Astrocyte (in vitro differentiated cells and primary cell): Measurements from ENCODE around the gene SPG21. TPM values are rescaled to one million over a fixed set of nuclear protein-coding genes. Genes with fewer than 3 reads are reported as not detected.

Experiments used
- DNase-seq: peaks from one replicate; pipeline ENCODE4 v3.0.0-alpha.2; 2010; ENCODE audit warnings: low read depth
- FAIRE-seq: peaks from 2 replicates; lab custom pipeline; 2011; peaks lifted over from hg19 to GRCh38; lab: Jason Lieb, UNC
- H2AFZ ChIP-seq: 2 replicates; pipeline ENCODE4 v1.6.0; 2012; ENCODE audit warnings: low read depth, low read length, inconsistent platforms
- H3K27ac ChIP-seq: 2 replicates; pipeline ENCODE4 v1.5.1; 2011; ENCODE audit warnings: low read depth, low read length, inconsistent platforms
- H3K27me3 ChIP-seq: 2 replicates; pipeline ENCODE4 v1.6.0; 2011; ENCODE audit warnings: low read length, inconsistent platforms; ENCODE audit not compliant: insufficient read depth
- H3K36me3 ChIP-seq: 2 replicates; pipeline ENCODE4 v1.5.1; 2011; ENCODE audit warnings: low read length, inconsistent platforms; ENCODE audit not compliant: insufficient read depth
- H3K4me1 ChIP-seq: 2 replicates; pipeline ENCODE4 v1.5.1; 2011; ENCODE audit warnings: low read length, inconsistent platforms; ENCODE audit not compliant: insufficient read depth
- H3K4me2 ChIP-seq: 2 replicates; pipeline ENCODE4 v1.6.0; 2012; ENCODE audit warnings: low read length, inconsistent platforms
- H3K4me3 ChIP-seq: 2 replicates; pipeline ENCODE4 v1.5.1; 2011; ENCODE audit warnings: low read depth, mild to moderate bottlenecking, low read length, inconsistent platforms; ENCODE audit not compliant: insufficient read depth
- H3K79me2 ChIP-seq: 2 replicates; pipeline ENCODE4 v1.6.0; 2012; ENCODE audit warnings: mild to moderate bottlenecking, low read length, inconsistent platforms; ENCODE audit not compliant: insufficient read depth
- H3K9ac ChIP-seq: 2 replicates; pipeline ENCODE4 v1.6.0; 2012; ENCODE audit warnings: mild to moderate bottlenecking, low read length, inconsistent platforms
- H3K9me3 ChIP-seq: 2 replicates; pipeline ENCODE4 v1.5.1; 2012; ENCODE audit warnings: low read depth, mild to moderate bottlenecking, low read length, inconsistent platforms; ENCODE audit not compliant: insufficient read depth
- H4K20me1 ChIP-seq: 2 replicates; pipeline ENCODE4 v1.6.0; 2012; ENCODE audit warnings: low read length, inconsistent platforms; ENCODE audit not compliant: insufficient read depth
- H3K27ac Mint-ChIP-seq: one replicate; pipeline ENCODE4 v1.8.0; 2021; ENCODE audit warnings: mild to moderate bottlenecking, mixed read lengths; ENCODE audit not compliant: unreplicated experiment
- H3K27me3 Mint-ChIP-seq: one replicate; pipeline ENCODE4 v1.8.0; 2021; ENCODE audit warnings: low read depth, mixed read lengths; ENCODE audit not compliant: unreplicated experiment
- H3K36me3 Mint-ChIP-seq: one replicate; pipeline ENCODE4 v1.8.0; 2021; ENCODE audit warnings: low read depth, mixed read lengths; ENCODE audit not compliant: unreplicated experiment
- H3K4me1 Mint-ChIP-seq: one replicate; pipeline ENCODE4 v1.8.0; 2021; ENCODE audit warnings: low read depth, mixed read lengths; ENCODE audit not compliant: unreplicated experiment
- H3K4me3 Mint-ChIP-seq: one replicate; pipeline ENCODE4 v1.8.0; 2021; ENCODE audit warnings: mild to moderate bottlenecking, moderate library complexity, mixed read lengths; ENCODE audit not compliant: unreplicated experiment
- H3K9me3 Mint-ChIP-seq: one replicate; pipeline ENCODE4 v1.8.0; 2021; ENCODE audit warnings: mild to moderate bottlenecking, mixed read lengths; ENCODE audit not compliant: unreplicated experiment
- CTCF ChIP-seq: IDR thresholded peaks from 2 replicates; pipeline ENCODE4 v1.5.1; 2011; ENCODE audit warnings: low read depth, mild to moderate bottlenecking, inconsistent platforms, low read length, moderate library complexity; ENCODE audit not compliant: insufficient read depth
- EZH2 ChIP-seq: IDR thresholded peaks from 2 replicates; pipeline ENCODE4 v1.6.1; 2012; ENCODE audit warnings: mild to moderate bottlenecking, low read length, inconsistent platforms; ENCODE audit not compliant: insufficient read depth
- total RNA-seq: library from RNA; stranded (reverse); gene quantifications from 2 replicates; pipeline ENCODE4 v1.2.1, GENCODE V29; 2021

The SPG21 gene
- total RNA-seq, 1 donor from 2014 or later: 60.2 TPM

GRCh38 chr15:64979252-64979710 lies 10.4 kb downstream of the SPG21 start:
- peaks cover 21% of the 10 kb centered on the region for H3K36me3 Mint-ChIP-seq
- no peak overlapping the region for H3K9ac ChIP-seq
- H2AFZ ChIP-seq: no peak overlapping the region
- H4K20me1 ChIP-seq: peaks cover 21% of the 10 kb centered on the region
- no peaks in the 10 kb centered on the region for H3K9me3 Mint-ChIP-seq
- DNase-seq (no peak), FAIRE-seq (no peak)
- TF ChIP-seq CTCF: no peak
- H3K79me2 ChIP-seq: peaks cover 4% of the 10 kb centered on the region
- no peaks in the 10 kb centered on the region for H3K4me1 ChIP-seq
- H3K27ac ChIP-seq: no peak overlapping the region
- H3K36me3 ChIP-seq: peaks cover 16% of the 10 kb centered on the region
- H3K4me1 Mint-ChIP-seq: peaks cover 1% of the 10 kb centered on the region
- no peak overlapping the region for H3K4me3 Mint-ChIP-seq
- no peaks in the 10 kb centered on the region for H3K27me3 ChIP-seq
- H3K27ac Mint-ChIP-seq: no peak overlapping the region
- H3K27me3 Mint-ChIP-seq: no peaks in the 10 kb centered on the region
- no peak overlapping the region for H3K4me3 ChIP-seq
- H3K9me3 ChIP-seq: no peaks in the 10 kb centered on the region
- H3K4me2 ChIP-seq: no peak overlapping the region

DNA sequence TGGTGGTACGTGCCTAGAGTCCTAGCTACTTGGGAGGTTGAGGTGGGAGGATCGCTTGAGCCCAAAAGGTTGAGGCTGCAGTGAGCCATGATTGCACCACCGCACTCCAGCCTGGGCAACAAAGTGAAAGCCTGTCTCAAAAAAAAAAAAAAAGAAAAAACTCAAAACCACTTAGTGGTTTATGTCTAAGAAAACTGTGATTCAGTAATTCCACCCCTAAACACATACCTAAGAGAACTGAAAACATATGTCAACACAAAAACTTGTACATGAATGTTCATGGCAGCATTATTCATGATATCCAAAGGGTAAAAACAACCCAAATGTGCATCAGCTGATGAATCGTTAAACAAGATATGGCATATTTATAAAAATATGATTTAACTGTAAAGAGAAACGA lies 14.3 kb downstream of the SPG21 start:
- Mint-ChIP-seq H3K9me3 (no peaks in the 10 kb centered on the region), H3K27ac (no peak overlapping the region), H3K27me3 (no peaks in the 10 kb centered on the region), H3K36me3 (peaks cover 21% of the 10 kb centered on the region), H3K4me1 (peaks cover 1% of the 10 kb centered on the region), H3K4me3 (no peak overlapping the region)
- Histone ChIP-seq H3K9me3 (no peaks in the 10 kb centered on the region), H3K4me2 (no peak overlapping the region), H2AFZ (no peak overlapping the region), H3K79me2 (no peaks in the 10 kb centered on the region), H3K36me3 (peaks cover 32% of the 10 kb centered on the region), H3K4me3 (no peak overlapping the region), H3K27me3 (no peaks in the 10 kb centered on the region), H3K9ac (no peak overlapping the region), H4K20me1 (peaks cover 4% of the 10 kb centered on the region), H3K4me1 (no peaks in the 10 kb centered on the region), H3K27ac (no peak overlapping the region)
- FAIRE-seq: no peak
- DNase-seq: peak; percentile 25
- TF ChIP-seq EZH2 (no peak), CTCF (no peak)

GRCh38 chr15:64970698-64971097 lies 19.0 kb downstream of the SPG21 start:
- no peaks in the 10 kb centered on the region for H3K9me3 Mint-ChIP-seq

More at GRCh38 chr15:64970698-64971097, 19.0 kb downstream of the SPG21 start:
- peaks cover 36% of the 10 kb centered on the region for H3K36me3 ChIP-seq
- H4K20me1 ChIP-seq: no peaks in the 10 kb centered on the region
- Mint-ChIP-seq H3K27ac (no peak overlapping the region), H3K36me3 (peaks cover 15% of the 10 kb centered on the region), H3K27me3 (no peaks in the 10 kb centered on the region), H3K4me3 (no peak overlapping the region), H3K4me1 (no peaks in the 10 kb centered on the region)
- TF ChIP-seq CTCF (no peak), EZH2 (no peak)
- H3K27ac ChIP-seq: no peak overlapping the region
- no peak for DNase-seq
- H3K27me3 ChIP-seq: no peaks in the 10 kb centered on the region
- no peaks in the 10 kb centered on the region for H3K4me1 ChIP-seq
- no peak overlapping the region for H3K4me3 ChIP-seq
- no peaks in the 10 kb centered on the region for H3K79me2 ChIP-seq
- H3K9ac ChIP-seq: no peak overlapping the region
- no peaks in the 10 kb centered on the region for H3K9me3 ChIP-seq
- FAIRE-seq: no peak
- H3K4me2 ChIP-seq: no peak overlapping the region
- H2AFZ ChIP-seq: no peak overlapping the region
